ENCODE results near the gene EPS15. TPM values are rescaled to one million over a fixed set of nuclear protein-coding genes. Genes with fewer than 3 reads are reported as not detected.
"Not testable (repeated sequence)": the region's sequence is repeated elsewhere in the genome, so short reads cannot be mapped to it uniquely, and the experiment has no call there.

EPS15 gene
- total RNA-seq, 2 experiments from 2014 or later, result 75.7 to 77.1 TPM

- no peaks in the 10 kb centered on the region for H3K27me3 Mint-ChIP-seq
- no peak overlapping the region for H3K27ac Mint-ChIP-seq
- POLR2A ChIA-PET, result no interaction called here
- H3K36me3 Mint-ChIP-seq, result no peaks in the 10 kb centered on the region
- ATAC-seq (ENCODE audit: low read depth) (no peak), DNase-seq (no peak)
- H3K4me3 Mint-ChIP-seq, result no peak overlapping the region
- H3K9me3 Mint-ChIP-seq, result no peaks in the 10 kb centered on the region
- H3K4me1 Mint-ChIP-seq, result peaks cover 8% of the 10 kb centered on the region
These were observed 15.4 kb upstream of the EPS15 start for GRCh38 chr1:51534447-51534846.

GRCh38 chr1:51532853-51533252 lies 13.8 kb upstream of the EPS15 start:
- ATAC-seq (ENCODE audit: low read depth) (no peak), DNase-seq (no peak)
- POLR2A ChIA-PET, result no interaction called here
- Mint-ChIP-seq H3K27me3 (no peaks in the 10 kb centered on the region), H3K9me3 (no peaks in the 10 kb centered on the region), H3K27ac (no peak overlapping the region), H3K4me3 (no peak overlapping the region), H3K4me1 (peaks cover 8% of the 10 kb centered on the region), H3K36me3 (no peaks in the 10 kb centered on the region)

GRCh38 chr1:51530447-51530846 lies 11.4 kb upstream of the EPS15 start:
- H3K9me3 Mint-ChIP-seq, result not testable (repeated sequence)

GRCh38 chr1:51527144-51527543 lies 8.1 kb upstream of the EPS15 start:
- Mint-ChIP-seq H3K4me3 (no peak overlapping the region), H3K27ac (no peak overlapping the region)
- POLR2A ChIA-PET, result no interaction called here

More at GRCh38 chr1:51530447-51530846, 11.4 kb upstream of the EPS15 start:
- not testable (repeated sequence) for H3K27me3 Mint-ChIP-seq; H3K4me3 Mint-ChIP-seq; H3K4me1 Mint-ChIP-seq; H3K36me3 Mint-ChIP-seq; ATAC-seq (ENCODE audit: low read depth); H3K27ac Mint-ChIP-seq; DNase-seq
- POLR2A ChIA-PET, result interaction anchor here (1.9 kb wide), 1 partner anchor 12 kb away, joined by 4 read pairs; the partner anchor contains the start of gene EPS15

GRCh38 chr1:51526248-51526647 lies 7.2 kb upstream of the EPS15 start:
- peaks cover under 1% of the 10 kb centered on the region for H3K4me1 Mint-ChIP-seq
- POLR2A ChIA-PET, result no interaction called here

More at GRCh38 chr1:51527144-51527543, 8.1 kb upstream of the EPS15 start:
- H3K4me1 Mint-ChIP-seq, result no peaks in the 10 kb centered on the region
- DNase-seq (no peak), ATAC-seq (ENCODE audit: low read depth) (no peak)
- H3K9me3 Mint-ChIP-seq, result no peaks in the 10 kb centered on the region
- H3K36me3 Mint-ChIP-seq, result peaks cover 4% of the 10 kb centered on the region
- H3K27me3 Mint-ChIP-seq, result no peaks in the 10 kb centered on the region

GRCh38 chr1:51525295-51525694 lies 6.2 kb upstream of the EPS15 start:
- no peak overlapping the region for H3K4me3 Mint-ChIP-seq
- H3K4me1 Mint-ChIP-seq, result peaks cover 10% of the 10 kb centered on the region

More at GRCh38 chr1:51526248-51526647, 7.2 kb upstream of the EPS15 start:
- DNase-seq (no peak), ATAC-seq (ENCODE audit: low read depth) (no peak)
- H3K27me3 Mint-ChIP-seq, result no peaks in the 10 kb centered on the region
- no peaks in the 10 kb centered on the region for H3K9me3 Mint-ChIP-seq
- no peak overlapping the region for H3K27ac Mint-ChIP-seq
- H3K36me3 Mint-ChIP-seq, result peaks cover 4% of the 10 kb centered on the region
- H3K4me3 Mint-ChIP-seq, result no peak overlapping the region

GRCh38 chr1:51524817-51525216 lies 5.8 kb upstream of the EPS15 start:
- H3K4me1 Mint-ChIP-seq, result peaks cover 14% of the 10 kb centered on the region
- POLR2A ChIA-PET, result no interaction called here
- peaks cover 4% of the 10 kb centered on the region for H3K36me3 Mint-ChIP-seq
- H3K4me3 Mint-ChIP-seq, result no peak overlapping the region
- H3K27ac Mint-ChIP-seq, result no peak overlapping the region
- no peaks in the 10 kb centered on the region for H3K9me3 Mint-ChIP-seq
- ATAC-seq (ENCODE audit: low read depth), result no peak
- no peaks in the 10 kb centered on the region for H3K27me3 Mint-ChIP-seq
- DNase-seq, result no peak

More at GRCh38 chr1:51525295-51525694, 6.2 kb upstream of the EPS15 start:
- no peak for ATAC-seq (ENCODE audit: low read depth)
- Mint-ChIP-seq H3K9me3 (no peaks in the 10 kb centered on the region), H3K27me3 (no peaks in the 10 kb centered on the region), H3K36me3 (peaks cover 4% of the 10 kb centered on the region), H3K27ac (no peak overlapping the region)
- POLR2A ChIA-PET, result no interaction called here
- no peak for DNase-seq

- DNase-seq (no peak), ATAC-seq (ENCODE audit: low read depth) (no peak)
- Mint-ChIP-seq H3K4me1 (peaks cover 17% of the 10 kb centered on the region), H3K27me3 (no peaks in the 10 kb centered on the region), H3K4me3 (no peak overlapping the region), H3K36me3 (peaks cover 5% of the 10 kb centered on the region), H3K9me3 (no peaks in the 10 kb centered on the region), H3K27ac (no peak overlapping the region)
- POLR2A ChIA-PET, result interaction anchor here (0.5 kb wide), 1 partner anchor 243 kb away, joined by 3 read pairs; no protein-coding TSS in a partner anchor
These were observed 4.9 kb upstream of the EPS15 start for GRCh38 chr1:51523931-51524330.

GRCh38 chr1:51520700-51521248 lies 1.7 kb upstream of the EPS15 start:
- peak overlapping the region; percentile 10 for H3K27ac Mint-ChIP-seq
- H3K36me3 Mint-ChIP-seq, result peaks cover 1% of the 10 kb centered on the region
- H3K4me1 Mint-ChIP-seq, result peaks cover 32% of the 10 kb centered on the region
- no peak overlapping the region for H3K4me3 Mint-ChIP-seq
- no peaks in the 10 kb centered on the region for H3K27me3 Mint-ChIP-seq
- DNase-seq, result no peak
- H3K9me3 Mint-ChIP-seq, result no peaks in the 10 kb centered on the region
- ATAC-seq (ENCODE audit: low read depth), result no peak
- POLR2A ChIA-PET, result interaction anchor here (0.6 kb wide), 1 partner anchor 14 kb away, joined by 4 read pairs; no protein-coding TSS in a partner anchor

- Mint-ChIP-seq H3K4me1 (peaks cover 38% of the 10 kb centered on the region), H3K27ac (peak overlapping the region; percentile 5), H3K36me3 (peaks cover 1% of the 10 kb centered on the region), H3K9me3 (no peaks in the 10 kb centered on the region), H3K27me3 (no peaks in the 10 kb centered on the region), H3K4me3 (peak overlapping the region; percentile 76)
- DNase-seq (no peak), ATAC-seq (ENCODE audit: low read depth) (no peak)
- POLR2A ChIA-PET, result interaction anchor here (0.6 to 2.0 kb wide), 5 partner anchors 10 to 359 kb away, joined by 3 to 13 read pairs (median 4); partner anchors contain the start of gene NRDC
These were observed 1.0 kb upstream of the EPS15 start for GRCh38 chr1:51519865-51520699.

GRCh38 chr1:51518586-51519047 lies 449 bp downstream of the EPS15 start:
- ATAC-seq (ENCODE audit: low read depth) (peak; percentile 67), DNase-seq (peak; percentile 72)
- Mint-ChIP-seq H3K27me3 (no peaks in the 10 kb centered on the region), H3K4me1 (peaks cover 43% of the 10 kb centered on the region), H3K9me3 (no peaks in the 10 kb centered on the region), H3K36me3 (peaks cover 1% of the 10 kb centered on the region), H3K4me3 (peak overlapping the region; percentile 88), H3K27ac (peak overlapping the region; percentile 87)
- POLR2A ChIA-PET, result interaction anchor here (1.0 to 2.0 kb wide), 11 partner anchors 9 to 541 kb away, joined by 3 to 13 read pairs (median 4); partner anchors contain the start of gene NRDC

GRCh38 chr1:51518033-51518585 lies 957 bp downstream of the EPS15 start:
- DNase-seq (peak; percentile 55), ATAC-seq (ENCODE audit: low read depth) (peak; percentile 37)
- peaks cover 1% of the 10 kb centered on the region for H3K36me3 Mint-ChIP-seq
- H3K27me3 Mint-ChIP-seq, result no peaks in the 10 kb centered on the region
- no peaks in the 10 kb centered on the region for H3K9me3 Mint-ChIP-seq
- peak overlapping the region; percentile 88 for H3K4me3 Mint-ChIP-seq
- peaks cover 43% of the 10 kb centered on the region for H3K4me1 Mint-ChIP-seq
- POLR2A ChIA-PET, result interaction anchor here (1.0 to 2.0 kb wide), 8 partner anchors 8 to 541 kb away, joined by 3 to 13 read pairs (median 4); no protein-coding TSS in a partner anchor
- peak overlapping the region; percentile 87 for H3K27ac Mint-ChIP-seq

GRCh38 chr1:51517361-51518032 lies 1.6 kb downstream of the EPS15 start:
- peak overlapping the region; percentile 88 for H3K4me3 Mint-ChIP-seq
- ATAC-seq (ENCODE audit: low read depth) (no peak), DNase-seq (no peak)
- no peaks in the 10 kb centered on the region for H3K27me3 Mint-ChIP-seq
- no peaks in the 10 kb centered on the region for H3K9me3 Mint-ChIP-seq
- peak overlapping the region; percentile 87 for H3K27ac Mint-ChIP-seq
- POLR2A ChIA-PET, result no interaction called here
- peaks cover 1% of the 10 kb centered on the region for H3K36me3 Mint-ChIP-seq
- H3K4me1 Mint-ChIP-seq, result peaks cover 47% of the 10 kb centered on the region
